Uterus (tissue), 2 donors: ENCODE data around the gene COL19A1.
"Not testable (repeated sequence)": the region's sequence is repeated elsewhere in the genome, so short reads cannot be mapped to it uniquely, and the experiment has no call there.

Source experiments
- CTCF ChIP-seq, 4 experiments: fragments of 200-600 bp in 2 of 4; fragments of 450-650 bp in 2 of 4; sonication (generic) in 2 of 4; IDR thresholded peaks; one replicate each; pipeline ENCODE4 v1.5.1; 2016 to 2019; ENCODE audit warnings: antibody characterized with exemption in 4 of 4, mild to moderate bottlenecking in 2 of 4, moderate library complexity in 1 of 4
- POLR2A ChIP-seq, 2 donors: fragments of 450-650 bp; IDR thresholded peaks; one replicate each; pipeline ENCODE4 v1.6.1; 2016; ENCODE audit warnings: antibody characterized with exemption in 2 of 2, mild to moderate bottlenecking in 1 of 2, moderate library complexity in 1 of 2

DNA sequence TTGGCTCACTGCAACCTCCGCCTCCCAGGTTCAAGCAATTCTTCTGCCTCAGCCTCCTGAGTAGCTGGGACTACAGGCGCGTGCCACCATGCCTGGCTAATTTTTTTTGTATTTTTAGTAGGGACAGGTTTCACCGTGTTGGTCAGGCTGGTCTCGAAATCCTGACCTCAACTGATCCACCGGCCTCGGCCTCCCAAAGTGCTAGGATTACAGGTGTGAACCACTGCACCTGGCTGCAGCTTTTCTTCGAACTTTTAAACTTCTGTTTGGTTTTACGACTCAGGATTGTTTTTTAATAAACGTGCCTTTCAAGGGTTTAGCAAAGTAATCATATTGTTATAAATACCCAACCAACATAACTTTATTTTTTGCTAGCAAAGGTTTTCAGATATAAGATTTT, 156.8 kb downstream of the COL19A1 start:
- TF ChIP-seq POLR2A, CTCF (IDR thresholded peaks at IDR 0.05): not testable (repeated sequence)
